ENCODE results near the gene SHOC2. TPM values are rescaled to one million over a fixed set of nuclear protein-coding genes. Genes with fewer than 3 reads are reported as not detected.

SHOC2 gene
- total and polyA plus RNA-seq, 9 of the 15 experiments (the other 6 are each of a cell fraction or from before 2014, with no cell fraction given), result 9.2 to 17.5 (median 14.9) TPM

DNA sequence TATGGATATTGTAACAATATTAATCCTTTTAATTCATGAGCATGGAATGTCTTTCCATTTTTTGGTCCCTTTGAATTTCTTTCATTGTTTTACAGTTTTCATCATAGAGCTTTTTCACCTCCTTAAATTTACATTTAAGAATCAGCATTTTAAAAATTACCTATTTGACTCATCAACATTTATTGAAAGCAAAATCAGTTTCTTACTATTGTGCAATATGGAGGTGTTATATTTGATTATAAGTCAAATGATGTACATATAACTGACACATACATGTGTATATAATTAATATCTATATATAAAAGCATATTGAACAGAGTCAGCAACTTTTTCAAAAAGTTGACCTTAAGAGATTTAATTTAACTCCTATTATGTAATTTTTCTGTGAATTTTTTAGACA lies 52.2 kb downstream of the SHOC2 start:
- no peaks in the 10 kb centered on the region for H3K9me3 ChIP-seq (replicated peaks; ENCODE audit: control insufficient read depth, insufficient read depth, low read depth, low read length)
- peaks cover 4% of the 10 kb centered on the region; the same call in 1 of the 3 replicates for H3K36me3 ChIP-seq (ENCODE audit: control insufficient read depth, insufficient read depth, low read length)
- POLR2A ChIA-PET, result no interaction called here
- DNase-seq (ENCODE audit: extremely low read depth in 1 of 4, low spot score in 3 of 4), result no peak
- BruUV-seq (replicated peaks), result no TSS peak
- no peak overlapping the region for H3K27ac ChIP-seq (ENCODE audit: extremely low read depth, low read depth, low read length)
- H3K4me1 ChIP-seq (replicated peaks in 1 of 2; ENCODE audit: control insufficient read depth in 2 of 2, insufficient read depth in 2 of 2, low read length in 2 of 2), result no peaks in the 10 kb centered on the region; a peak in 1 of 5 replicates
- ATAC-seq, result no peak
- no peak overlapping the region for H2AFZ ChIP-seq (ENCODE audit: low read depth, low read length)
- CTCF ChIA-PET (ENCODE audit: low intra/inter-chr PET ratio), result no interaction called here
- in situ Hi-C loops (cut with MboI) (no loop called here), intact Hi-C loops (cut with micrococcal nuclease) (no loop called here)
- H3K4me3 ChIP-seq, result no peak overlapping the region
- no peaks in the 10 kb centered on the region for H3K27me3 ChIP-seq (ENCODE audit: control insufficient read depth in 2 of 2, insufficient read depth in 2 of 2, low read length in 2 of 2)
- FAIRE-seq, result no peak
- no peak overlapping the region for H3K4me2 ChIP-seq (ENCODE audit: insufficient read depth, low read length)
- H3K9ac ChIP-seq (ENCODE audit: insufficient read depth in 1 of 2, low read depth in 2 of 2, low read length in 2 of 2), result no peak overlapping the region
- H3K9me1 ChIP-seq (ENCODE audit: control insufficient read depth, insufficient read depth, low read length), result no peaks in the 10 kb centered on the region
- no peaks in the 10 kb centered on the region for H4K20me1 ChIP-seq (replicated peaks; ENCODE audit: control insufficient read depth, insufficient read depth, low read length)
- peaks cover 43% of the 10 kb centered on the region for H3K79me2 ChIP-seq (ENCODE audit: control insufficient read depth, insufficient read depth, low read length)
- TF ChIP-seq CEBPG (CRISPR knock-in tag; IDR thresholded peaks at IDR 0.05) (no peak), CEBPG (tag; conservative IDR thresholded peaks at IDR 0.05 in 1 of 2, IDR thresholded peaks at IDR 0.05 in 1 of 2) (peak in 1 of 2 experiments; percentile 84; a peak in 2 of 4 replicates), TAF7 (tag; IDR thresholded peaks at IDR 0.05) (no peak), CEBPB (tag; IDR thresholded peaks at IDR 0.05) (peak; percentile 55), ZNF695 (CRISPR knock-in tag; IDR thresholded peaks at IDR 0.05) (no peak), C11orf30 (IDR thresholded peaks at IDR 0.05; ENCODE audit: low read depth) (peak; percentile 23; the same call in 1 of the 2 replicates), ZNF316 (IDR thresholded peaks at IDR 0.05) (peak; percentile 48; the same call in 1 of the 2 replicates), ZFP36 (IDR thresholded peaks at IDR 0.05; ENCODE audit: low read depth, low read length, partially characterized antibody) (no peak)
- TF ChIP-seq, protein P1, sequence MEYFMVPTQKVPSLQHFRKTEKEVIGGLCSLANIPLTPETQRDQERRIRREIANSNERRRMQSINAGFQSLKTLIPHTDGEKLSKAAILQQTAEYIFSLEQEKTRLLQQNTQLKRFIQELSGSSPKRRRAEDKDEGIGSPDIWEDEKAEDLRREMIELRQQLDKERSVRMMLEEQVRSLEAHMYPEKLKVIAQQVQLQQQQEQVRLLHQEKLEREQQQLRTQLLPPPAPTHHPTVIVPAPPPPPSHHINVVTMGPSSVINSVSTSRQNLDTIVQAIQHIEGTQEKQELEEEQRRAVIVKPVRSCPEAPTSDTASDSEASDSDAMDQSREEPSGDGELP (CRISPR knock-in tag; IDR thresholded peaks at IDR 0.05; ENCODE audit: borderline replicate concordance), result no peak
- TF ChIP-seq, protein P2, sequence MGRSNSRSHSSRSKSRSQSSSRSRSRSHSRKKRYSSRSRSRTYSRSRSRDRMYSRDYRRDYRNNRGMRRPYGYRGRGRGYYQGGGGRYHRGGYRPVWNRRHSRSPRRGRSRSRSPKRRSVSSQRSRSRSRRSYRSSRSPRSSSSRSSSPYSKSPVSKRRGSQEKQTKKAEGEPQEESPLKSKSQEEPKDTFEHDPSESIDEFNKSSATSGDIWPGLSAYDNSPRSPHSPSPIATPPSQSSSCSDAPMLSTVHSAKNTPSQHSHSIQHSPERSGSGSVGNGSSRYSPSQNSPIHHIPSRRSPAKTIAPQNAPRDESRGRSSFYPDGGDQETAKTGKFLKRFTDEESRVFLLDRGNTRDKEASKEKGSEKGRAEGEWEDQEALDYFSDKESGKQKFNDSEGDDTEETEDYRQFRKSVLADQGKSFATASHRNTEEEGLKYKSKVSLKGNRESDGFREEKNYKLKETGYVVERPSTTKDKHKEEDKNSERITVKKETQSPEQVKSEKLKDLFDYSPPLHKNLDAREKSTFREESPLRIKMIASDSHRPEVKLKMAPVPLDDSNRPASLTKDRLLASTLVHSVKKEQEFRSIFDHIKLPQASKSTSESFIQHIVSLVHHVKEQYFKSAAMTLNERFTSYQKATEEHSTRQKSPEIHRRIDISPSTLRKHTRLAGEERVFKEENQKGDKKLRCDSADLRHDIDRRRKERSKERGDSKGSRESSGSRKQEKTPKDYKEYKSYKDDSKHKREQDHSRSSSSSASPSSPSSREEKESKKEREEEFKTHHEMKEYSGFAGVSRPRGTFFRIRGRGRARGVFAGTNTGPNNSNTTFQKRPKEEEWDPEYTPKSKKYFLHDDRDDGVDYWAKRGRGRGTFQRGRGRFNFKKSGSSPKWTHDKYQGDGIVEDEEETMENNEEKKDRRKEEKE (IDR thresholded peaks at IDR 0.05; ENCODE audit: borderline replicate concordance in 1 of 2, control insufficient read depth in 1 of 2, low read depth in 2 of 2, low read length in 1 of 2), result no peak
- TF ChIP-seq, protein P3, sequence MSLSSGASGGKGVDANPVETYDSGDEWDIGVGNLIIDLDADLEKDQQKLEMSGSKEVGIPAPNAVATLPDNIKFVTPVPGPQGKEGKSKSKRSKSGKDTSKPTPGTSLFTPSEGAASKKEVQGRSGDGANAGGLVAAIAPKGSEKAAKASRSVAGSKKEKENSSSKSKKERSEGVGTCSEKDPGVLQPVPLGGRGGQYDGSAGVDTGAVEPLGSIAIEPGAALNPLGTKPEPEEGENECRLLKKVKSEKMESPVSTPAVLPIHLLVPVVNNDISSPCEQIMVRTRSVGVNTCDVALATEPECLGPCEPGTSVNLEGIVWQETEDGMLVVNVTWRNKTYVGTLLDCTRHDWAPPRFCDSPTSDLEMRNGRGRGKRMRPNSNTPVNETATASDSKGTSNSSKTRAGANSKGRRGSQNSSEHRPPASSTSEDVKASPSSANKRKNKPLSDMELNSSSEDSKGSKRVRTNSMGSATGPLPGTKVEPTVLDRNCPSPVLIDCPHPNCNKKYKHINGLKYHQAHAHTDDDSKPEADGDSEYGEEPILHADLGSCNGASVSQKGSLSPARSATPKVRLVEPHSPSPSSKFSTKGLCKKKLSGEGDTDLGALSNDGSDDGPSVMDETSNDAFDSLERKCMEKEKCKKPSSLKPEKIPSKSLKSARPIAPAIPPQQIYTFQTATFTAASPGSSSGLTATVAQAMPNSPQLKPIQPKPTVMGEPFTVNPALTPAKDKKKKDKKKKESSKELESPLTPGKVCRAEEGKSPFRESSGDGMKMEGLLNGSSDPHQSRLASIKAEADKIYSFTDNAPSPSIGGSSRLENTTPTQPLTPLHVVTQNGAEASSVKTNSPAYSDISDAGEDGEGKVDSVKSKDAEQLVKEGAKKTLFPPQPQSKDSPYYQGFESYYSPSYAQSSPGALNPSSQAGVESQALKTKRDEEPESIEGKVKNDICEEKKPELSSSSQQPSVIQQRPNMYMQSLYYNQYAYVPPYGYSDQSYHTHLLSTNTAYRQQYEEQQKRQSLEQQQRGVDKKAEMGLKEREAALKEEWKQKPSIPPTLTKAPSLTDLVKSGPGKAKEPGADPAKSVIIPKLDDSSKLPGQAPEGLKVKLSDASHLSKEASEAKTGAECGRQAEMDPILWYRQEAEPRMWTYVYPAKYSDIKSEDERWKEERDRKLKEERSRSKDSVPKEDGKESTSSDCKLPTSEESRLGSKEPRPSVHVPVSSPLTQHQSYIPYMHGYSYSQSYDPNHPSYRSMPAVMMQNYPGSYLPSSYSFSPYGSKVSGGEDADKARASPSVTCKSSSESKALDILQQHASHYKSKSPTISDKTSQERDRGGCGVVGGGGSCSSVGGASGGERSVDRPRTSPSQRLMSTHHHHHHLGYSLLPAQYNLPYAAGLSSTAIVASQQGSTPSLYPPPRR (CRISPR knock-in tag; IDR thresholded peaks at IDR 0.05; ENCODE audit: borderline replicate concordance), result no peak
- TF ChIP-seq, protein P4, sequence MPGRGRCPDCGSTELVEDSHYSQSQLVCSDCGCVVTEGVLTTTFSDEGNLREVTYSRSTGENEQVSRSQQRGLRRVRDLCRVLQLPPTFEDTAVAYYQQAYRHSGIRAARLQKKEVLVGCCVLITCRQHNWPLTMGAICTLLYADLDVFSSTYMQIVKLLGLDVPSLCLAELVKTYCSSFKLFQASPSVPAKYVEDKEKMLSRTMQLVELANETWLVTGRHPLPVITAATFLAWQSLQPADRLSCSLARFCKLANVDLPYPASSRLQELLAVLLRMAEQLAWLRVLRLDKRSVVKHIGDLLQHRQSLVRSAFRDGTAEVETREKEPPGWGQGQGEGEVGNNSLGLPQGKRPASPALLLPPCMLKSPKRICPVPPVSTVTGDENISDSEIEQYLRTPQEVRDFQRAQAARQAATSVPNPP (IDR thresholded peaks at IDR 0.05; ENCODE audit: borderline replicate concordance, insufficient read depth, insufficient read length), result no peak

All from K562 (cell line).